NCI-H510A (cell line): ENCODE results near the gene CEP131.
A peak's percentile ranks its signal among the peaks of the same experiment; 100 is the strongest.

Experiments
- DNase-seq: peaks from one replicate; lab custom pipeline; 2025; lab: John Stamatoyannopoulos, UW

The CEP131 gene

DNA sequence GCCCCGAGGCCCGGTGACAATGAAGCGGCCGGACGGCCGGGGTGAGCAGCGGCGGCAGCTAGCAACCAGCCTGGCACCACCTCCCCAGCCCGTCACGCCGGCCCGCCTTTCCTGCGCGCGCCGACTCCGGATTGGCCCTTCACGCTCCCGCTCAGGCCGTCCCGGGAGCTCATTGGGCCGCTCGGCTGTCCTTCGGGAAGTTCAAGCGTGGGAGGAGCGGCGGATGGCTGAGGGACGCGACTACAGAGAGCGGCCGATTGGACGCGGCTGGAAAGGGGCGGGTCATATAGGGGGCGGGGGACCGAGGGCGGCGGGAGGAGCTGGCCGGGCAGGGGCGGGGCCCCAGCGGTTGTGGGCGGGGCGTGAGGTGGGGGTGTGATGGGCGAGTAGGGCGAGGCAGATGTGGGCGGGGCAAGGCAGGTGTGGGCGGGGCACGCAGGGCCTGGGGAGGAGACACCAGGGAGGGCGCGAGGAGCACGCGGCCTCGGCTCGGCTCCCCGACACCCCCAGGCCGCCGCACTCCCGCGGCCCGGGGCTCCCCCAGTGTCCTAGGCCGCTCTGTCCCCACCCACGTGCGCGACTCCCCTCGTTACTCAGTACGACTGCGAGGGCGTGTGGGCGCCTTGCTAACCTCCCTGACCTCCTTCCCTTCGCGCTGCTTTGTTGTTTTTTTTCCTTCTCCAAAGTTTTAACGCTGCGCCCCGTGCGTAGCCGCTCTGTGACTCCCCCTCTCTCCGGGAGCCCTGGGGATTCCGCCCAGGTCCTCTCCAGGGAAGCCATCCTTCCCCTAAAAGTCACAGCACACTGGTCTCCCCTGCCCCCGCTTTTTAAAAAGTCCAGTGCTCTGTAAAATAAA, at the start of gene CEP131:
TSS of gene CEP131 (minus strand) at position 60 of the 856 bp plus-strand sequence. CDS start 2,909 bp downstream, outside the sequence.
- peak; percentile 97 for DNase-seq

DNA sequence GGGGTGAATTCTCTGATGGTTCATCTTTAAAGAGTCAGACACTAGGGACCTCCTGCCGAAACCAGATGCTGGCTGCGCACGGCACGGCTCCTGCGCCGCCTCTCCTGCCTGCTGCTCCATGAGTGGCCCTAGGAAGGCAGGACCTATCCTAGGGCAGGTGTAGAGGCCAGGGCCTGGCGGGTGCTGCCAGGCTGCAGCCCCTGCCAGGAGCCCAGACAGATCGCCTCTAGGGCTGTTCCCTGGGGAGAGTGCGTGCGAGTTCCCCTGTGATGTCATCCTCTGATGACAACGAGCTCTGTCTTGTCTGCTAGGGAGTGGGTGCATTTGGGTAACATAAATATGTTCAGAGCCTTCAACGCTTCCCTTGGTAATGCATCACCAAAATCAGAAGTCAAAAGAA, 48.5 kb upstream of the CEP131 start:
- no peak for DNase-seq

DNA sequence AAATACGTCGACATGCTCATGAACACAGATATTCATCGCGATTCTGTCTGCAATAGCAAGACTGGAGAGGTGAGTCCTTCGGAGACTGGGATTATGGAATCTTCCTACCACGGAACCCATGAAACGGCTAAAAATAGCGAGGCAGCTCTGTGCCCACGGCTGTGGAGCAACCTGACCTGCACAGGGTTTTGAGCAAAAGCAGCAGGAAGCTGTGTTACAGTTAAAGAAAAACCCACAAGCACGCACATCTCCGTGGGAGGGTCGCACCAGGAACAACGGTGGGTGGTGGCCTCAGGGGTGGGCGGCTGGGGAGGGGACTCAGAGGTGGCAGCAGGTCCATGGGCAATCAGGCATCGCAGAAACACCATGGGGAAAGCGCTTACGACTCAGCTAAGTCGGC, 47.5 kb upstream of the CEP131 start:
- DNase-seq: no peak

DNA sequence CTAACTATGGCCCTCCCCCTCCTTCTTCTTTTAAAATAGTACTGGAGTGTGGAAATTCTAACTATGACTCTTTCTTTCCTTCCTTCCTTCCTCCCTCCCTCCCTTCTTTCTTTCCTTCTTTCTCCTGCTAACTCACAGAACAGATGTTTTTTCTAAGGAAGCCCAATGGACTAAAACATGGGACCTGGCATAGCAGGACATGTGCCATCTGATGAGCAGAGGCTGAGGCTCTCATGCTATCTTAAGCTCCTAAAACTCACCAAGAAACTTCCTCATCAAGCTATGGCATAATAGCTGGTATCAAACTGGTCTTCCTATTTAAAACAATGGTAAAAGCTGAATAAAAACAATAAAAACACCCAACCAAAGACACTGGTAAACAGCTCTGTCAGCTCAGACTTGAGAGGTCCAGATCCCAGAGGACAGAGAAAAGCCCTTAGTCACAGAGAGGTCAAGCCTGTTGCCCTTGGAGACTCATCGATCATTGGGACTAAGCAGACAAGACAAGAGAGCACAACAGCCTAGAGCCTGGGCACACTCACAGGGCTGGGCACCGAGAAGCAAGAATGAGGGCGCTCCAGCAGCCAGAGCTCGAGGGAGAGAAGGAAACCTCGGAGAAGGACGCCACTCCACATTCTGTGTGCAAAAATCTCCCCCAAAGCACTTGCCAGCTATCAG, 44.8 kb upstream of the CEP131 start:
- DNase-seq: no peak

DNA sequence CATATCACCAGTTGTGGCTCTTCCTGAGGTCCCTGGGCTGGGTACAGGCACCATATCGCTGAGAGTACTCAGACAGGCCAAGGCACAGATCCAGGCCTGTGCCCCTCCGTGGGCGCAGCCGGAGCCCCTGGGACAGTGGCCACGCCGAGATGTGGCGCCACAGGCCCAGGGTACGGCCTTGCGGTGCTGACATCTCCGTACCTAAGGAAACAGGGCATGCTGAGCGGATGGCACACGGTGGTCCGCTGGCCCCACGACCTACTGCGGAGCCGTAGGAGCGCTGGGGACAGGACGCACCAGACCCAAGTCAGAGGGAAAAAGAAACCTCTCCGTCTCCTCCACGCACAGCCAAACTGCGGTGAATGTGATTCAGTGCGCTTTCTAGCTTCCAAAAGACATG, 42.8 kb upstream of the CEP131 start:
- DNase-seq: no peak

DNA sequence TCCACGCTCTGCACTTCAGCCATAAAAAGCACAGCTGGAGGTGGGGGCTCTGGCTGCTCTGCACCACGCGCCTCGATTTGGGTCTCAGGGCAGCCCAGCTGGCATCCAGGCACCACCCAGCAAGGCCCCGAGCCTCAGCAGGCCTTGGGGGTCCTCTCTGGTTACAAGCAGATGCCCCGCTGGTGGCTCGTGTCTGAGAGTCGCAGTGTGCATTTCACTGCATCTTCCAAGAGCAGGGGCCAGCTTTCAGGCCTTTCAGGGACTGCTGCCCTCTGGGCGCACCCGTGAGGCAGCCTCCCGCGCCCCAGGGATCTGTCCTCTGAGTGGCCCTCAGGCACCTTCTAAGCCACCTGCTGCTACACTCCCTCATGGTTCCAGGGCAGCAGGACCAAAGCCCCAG, 41.9 kb upstream of the CEP131 start:
- no peak for DNase-seq

DNA sequence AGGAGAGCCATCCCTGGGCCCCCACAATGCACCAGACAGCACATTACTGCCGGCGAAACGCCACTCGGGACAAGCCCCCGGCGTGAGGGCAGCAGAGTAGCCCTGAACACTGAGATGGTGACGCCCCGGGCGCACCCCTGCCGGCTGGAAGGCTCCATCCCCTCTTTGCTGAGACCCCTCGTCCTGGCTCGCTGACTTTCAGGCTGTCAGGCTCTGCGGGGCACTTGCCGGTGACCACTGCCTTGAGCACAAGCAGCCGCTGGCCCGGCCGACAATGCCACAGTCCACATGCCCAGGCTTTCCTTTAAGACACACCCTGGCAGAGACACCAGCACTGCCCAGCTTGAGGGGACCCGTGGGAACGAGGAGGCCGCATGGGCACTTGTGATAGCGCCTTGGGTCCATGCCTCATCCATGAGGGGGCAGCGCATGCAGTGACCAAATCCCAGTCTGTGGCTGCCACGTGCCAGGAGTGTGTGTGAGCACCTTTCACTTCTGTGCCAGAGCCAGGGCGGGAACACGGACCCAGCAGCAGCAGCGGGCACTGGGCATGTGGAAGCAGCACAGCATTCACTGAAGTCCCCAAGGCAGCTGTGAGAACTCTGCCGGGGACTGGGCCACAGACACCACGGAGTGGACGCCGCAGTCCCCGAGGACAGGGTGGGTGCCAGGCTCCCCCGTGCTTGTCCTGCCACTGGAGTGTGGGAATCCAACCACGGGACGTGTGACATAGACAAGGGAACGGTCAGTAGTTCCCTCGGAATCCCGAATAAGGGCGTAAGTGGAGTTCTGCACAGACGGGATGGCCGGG, 40.8 kb upstream of the CEP131 start:
- DNase-seq: no peak

DNA sequence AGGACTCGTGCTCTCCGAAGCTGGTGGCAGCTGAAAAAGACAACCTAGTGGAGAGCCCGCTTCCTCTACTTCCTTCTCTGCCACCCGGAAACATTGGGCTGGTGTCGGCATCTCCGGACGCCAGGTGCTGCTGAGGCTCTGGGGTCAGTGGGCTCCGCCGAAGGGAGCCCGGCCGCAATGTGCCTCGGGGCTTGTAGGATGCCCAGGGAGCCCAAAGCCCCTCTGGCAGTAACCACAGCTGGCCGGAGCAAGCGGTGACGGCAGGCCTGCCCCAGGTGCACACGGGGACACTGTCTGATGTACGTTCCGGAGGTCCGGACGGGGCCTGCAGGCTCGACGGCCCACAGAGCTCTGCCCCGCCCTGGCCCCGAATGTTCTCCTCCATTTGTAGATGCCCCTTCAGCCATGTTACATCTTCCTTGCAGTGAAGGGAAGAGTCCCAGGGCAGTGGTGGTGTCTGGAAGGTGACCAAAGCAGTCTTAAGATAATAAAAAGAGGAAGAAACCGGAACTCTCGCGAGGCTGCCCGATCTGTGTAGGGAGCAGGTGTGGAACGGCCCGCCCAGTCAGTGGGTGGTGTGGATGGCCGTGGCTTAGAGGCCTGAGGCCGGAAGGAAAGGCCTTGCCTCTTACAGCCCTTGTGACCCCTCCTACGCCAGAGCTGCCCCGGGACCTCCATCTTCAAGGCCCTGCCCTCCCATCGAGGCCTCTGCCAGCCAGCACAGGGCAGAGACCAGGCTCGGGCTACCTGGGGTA, 39.0 kb upstream of the CEP131 start:
- no peak for DNase-seq

DNA sequence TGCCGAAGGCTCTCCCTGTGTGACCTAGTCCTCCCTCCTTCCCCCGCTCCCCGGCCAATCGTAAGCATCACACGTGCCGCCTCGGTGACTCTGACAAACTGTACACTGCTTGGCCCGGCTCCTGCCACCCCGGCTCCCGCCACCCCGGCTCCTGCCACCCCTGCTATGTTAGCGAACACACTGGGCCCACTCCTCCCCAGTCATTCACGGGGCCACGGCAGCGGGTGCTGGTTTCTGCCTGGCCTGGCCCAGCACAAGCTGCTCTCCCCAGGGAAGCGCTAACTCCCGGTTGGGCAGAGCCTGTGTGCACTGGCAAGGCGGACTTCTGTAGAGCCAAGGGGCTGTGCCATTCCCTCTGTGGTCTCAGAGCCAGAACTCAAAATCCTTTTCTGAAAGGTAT, 38.3 kb upstream of the CEP131 start:
- no peak for DNase-seq

DNA sequence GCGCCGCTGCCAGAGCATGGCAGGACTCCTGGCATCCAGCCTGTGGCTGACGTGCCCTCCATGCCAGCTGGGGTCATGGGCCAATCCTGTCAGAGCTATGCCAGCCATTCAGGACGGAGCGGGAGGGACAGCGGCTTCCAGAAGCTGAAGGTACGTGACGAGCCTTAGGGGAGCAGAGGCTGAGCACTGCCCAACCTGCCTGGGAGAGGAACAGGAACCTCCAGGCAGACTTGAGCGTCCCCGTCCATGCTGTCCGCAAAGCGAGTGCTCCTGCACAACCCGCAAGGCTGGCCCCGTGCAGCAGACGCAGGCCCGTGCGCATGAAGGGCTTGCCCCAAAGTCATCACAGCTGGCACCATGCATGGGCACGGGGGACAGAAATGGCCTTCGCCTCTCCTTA, 37.9 kb upstream of the CEP131 start:
- no peak for DNase-seq

DNA sequence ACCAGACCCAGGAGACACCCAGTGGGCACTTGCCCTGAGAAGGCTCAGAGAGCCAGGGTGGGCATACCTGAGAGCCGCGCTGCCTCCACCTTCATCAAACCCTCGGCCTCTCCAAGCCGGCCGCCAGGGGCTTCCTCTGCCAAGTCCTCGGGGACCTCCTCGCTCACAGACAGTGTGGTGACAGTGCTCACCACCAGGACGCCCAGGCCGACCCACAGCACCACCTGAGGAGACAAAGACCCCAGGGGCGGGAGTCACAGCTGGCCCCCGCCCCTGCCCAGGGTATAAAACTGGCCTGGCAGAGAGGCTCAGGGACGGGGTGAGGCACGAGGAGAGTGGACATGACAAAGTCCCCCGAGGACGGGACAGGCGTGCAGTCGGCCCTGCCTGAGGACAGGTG, 37.4 kb upstream of the CEP131 start:
- DNase-seq: no peak

DNA sequence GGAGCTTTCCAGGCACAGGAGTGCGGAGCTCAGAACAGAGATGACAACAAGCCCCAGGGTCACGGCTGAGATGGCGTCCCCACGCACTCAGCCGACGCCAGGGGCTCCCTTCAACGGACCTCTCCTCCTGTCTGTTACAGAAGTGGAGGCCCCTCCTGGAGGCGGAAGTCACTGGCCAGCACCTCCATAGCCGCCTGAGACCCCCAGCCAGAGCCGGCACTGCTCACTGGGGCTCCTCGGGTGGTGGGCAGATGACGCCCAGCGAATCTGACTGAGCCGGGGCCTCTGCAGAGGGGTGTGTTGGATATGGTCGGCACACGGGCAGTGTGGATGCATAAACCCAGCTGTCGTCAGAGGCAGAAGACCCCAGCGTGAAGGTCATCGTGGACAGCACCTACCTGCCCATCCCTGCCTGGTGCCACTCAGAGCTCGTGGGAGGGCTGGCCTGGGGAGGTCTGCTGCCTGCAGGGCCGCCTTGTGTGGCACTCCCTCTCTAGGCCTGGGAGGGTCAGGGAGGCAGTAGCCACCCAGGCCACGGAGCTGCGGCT, 36.4 kb upstream of the CEP131 start:
- DNase-seq: no peak

DNA sequence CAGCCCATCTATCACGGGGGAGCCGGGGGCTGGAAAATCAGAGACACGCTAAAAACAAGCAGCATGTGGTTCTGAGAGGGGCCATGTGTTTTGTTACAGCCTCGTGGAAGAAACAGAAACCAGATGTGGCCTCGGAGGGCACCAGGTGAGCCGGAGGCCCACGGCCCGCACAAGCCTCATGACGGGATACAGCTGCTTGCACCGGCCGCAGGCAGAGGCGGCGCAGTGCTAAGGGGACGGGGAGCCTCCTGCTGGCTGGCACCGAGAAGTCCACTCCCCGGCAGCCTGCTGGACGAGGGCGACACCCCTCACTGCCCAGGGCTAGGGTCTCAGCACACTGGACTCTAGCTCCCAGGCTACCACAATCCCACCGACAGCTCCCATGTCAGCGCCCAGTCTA, 35.5 kb upstream of the CEP131 start:
- DNase-seq: no peak

DNA sequence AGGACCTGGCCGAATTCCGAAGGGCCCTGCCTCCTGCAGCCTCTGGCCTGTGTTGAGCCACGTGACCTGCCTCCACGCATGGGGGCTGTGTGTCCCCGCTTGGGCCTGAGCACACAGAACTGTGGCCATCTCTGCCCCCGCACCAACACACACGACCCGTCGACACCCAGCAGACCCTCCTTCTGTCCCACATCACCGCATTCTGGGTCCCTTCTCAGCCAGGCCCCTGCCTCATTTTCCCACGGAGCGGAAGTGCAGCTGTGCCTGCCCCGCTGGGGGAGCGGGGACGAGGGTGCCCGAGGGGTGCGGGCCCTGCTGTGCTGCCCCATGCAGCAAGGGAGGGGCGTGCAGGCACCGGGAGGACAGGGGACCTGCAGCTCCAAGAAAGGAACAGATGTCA, 34.8 kb upstream of the CEP131 start:
- DNase-seq: no peak

DNA sequence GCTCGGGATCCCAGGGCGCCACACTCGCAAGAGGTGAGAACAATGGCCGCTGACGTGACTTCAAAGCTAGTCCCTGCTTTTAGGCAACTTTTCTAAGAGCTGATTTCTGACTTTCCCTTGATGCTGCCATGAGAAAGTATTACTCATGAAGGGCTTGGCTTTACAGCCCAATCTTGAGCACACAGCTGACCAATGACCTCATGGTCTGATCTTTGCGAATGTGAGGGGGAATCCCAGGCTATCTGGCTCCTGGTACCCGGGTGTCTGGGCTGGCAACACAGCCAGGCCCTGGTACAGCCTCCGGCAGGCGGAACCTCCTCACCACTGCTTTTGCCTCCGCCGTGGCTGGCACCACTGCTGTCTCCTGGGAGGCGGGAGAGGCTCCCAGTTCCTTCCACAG, 33.9 kb upstream of the CEP131 start:
- no peak for DNase-seq

DNA sequence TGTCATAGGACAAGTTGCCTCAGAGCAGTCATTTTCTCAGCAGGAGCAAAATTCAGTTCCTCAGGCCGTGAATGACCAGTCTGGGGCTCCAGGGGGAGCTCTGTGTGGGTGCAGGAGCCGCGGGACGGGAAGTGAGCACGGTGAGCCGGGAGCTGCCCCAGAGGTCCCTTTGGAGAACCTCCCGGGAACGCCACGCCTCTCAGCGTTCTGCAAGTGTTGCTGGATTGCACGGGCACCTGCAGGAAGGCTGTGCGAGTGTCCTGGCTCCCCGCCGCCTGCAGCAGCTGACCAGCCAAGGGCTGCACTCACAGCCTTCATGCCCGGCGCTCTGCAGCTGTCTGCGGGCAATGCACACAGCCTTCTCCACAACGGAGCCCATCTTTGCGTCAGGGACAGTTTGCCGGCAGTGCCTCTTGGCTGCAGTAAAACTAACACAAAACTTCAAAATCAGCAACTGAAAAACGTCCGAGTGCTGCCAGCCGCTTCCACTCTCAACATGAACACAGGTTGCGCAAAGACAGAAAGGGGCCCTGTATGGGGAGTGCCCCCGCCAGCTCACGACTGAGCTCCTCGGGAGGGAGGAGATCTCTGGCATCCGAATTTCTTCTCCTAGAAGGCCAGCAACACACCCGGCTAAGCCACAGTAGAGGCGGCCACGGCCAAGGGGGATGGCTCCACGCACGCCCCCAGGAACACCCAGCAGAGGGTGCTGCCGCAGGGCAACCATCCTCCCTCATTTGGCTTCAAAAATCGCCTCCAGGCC, 32.4 kb upstream of the CEP131 start:
- peak; percentile 92 for DNase-seq

DNA sequence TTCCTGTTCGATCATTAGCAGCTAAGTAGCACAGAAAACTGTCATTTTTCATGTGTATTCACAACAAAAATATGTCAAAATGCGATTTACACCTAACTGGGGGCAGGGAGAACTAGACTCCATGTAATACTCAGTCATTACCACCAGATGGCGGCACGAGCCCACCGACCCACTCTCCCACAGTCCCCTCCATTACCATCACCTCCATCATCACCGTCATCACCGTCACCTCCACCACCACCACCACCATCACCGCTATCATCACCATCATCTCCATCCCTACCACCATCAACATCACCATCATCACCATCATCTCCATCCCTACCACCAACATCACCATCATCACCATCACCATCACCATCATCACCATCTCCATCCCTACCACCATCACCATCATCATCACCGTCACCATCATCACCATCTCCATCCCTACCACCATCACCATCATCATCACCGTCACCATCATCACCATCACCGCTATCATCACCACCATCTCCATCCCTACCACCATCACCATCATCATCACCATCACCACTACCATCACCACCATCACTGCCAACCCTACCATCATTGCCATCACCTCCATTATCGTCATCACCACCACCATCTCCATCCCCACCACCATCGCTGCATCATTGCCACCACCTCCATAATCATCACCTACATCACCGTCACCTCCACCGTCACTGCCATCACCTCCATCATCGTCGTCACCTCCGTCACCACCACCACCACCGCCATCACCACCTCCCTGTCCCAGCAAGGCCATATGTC, 30.8 kb upstream of the CEP131 start:
- no peak for DNase-seq

DNA sequence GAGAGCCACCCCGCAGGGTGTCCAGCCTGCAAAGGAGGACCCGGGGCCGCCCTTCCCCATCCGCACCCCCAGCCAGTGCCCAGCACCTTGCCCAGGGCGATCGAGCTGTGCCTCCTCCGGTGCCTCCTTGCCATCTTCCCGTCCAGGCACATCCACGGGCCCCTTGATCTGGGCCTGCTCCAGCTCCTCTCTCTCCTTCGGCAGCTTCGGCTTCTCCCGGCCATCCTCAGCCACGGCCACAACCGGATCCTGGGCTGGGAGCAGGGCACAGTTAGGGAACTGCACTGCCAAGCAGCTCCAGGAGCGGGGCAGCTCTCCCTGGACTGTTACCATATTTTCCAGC, 30.2 kb upstream of the CEP131 start:
- DNase-seq: no peak

DNA sequence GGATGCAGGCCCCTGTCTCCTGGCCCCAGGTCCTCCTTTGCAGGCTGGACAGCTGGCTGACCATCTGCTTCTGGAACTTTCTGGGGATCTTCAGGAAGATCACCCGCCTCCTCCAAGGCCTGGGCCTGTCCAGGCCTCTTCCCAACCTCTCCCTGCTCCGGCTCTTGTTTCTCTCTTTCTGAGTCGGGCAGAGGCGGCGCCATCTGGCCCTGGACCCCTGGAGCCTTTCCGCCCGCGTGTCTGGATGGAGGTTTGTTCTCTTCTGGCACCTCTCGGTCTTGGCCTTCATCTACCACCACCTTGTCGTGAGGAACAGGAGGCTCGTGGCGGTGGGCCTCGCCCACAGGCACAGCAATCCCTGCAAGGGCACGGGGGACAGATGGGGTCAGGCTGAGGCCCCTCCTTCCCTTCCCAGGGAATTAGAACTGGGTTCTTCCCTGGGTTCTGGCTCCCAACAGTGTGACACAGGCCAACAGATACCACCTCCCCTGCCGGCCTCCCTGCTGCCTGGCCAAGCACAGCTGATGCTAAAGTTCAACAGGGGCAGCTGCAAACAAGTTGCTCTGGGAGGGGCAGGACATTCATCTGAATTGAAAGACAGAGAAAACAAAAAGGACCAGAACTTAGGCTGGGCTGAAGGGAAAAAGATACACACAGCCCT, 29.7 kb upstream of the CEP131 start:
- no peak for DNase-seq
